Measurements from ENCODE around the gene KIAA0586. TPM values are rescaled to one million over a fixed set of nuclear protein-coding genes. Genes with fewer than 3 reads are reported as not detected.
"Not testable (repeated sequence)": the region's sequence is repeated elsewhere in the genome, so short reads cannot be mapped to it uniquely, and the experiment has no call there.

Gene KIAA0586
- total RNA-seq, 1 donor from 2014 or later, result 19.7 TPM

DNA sequence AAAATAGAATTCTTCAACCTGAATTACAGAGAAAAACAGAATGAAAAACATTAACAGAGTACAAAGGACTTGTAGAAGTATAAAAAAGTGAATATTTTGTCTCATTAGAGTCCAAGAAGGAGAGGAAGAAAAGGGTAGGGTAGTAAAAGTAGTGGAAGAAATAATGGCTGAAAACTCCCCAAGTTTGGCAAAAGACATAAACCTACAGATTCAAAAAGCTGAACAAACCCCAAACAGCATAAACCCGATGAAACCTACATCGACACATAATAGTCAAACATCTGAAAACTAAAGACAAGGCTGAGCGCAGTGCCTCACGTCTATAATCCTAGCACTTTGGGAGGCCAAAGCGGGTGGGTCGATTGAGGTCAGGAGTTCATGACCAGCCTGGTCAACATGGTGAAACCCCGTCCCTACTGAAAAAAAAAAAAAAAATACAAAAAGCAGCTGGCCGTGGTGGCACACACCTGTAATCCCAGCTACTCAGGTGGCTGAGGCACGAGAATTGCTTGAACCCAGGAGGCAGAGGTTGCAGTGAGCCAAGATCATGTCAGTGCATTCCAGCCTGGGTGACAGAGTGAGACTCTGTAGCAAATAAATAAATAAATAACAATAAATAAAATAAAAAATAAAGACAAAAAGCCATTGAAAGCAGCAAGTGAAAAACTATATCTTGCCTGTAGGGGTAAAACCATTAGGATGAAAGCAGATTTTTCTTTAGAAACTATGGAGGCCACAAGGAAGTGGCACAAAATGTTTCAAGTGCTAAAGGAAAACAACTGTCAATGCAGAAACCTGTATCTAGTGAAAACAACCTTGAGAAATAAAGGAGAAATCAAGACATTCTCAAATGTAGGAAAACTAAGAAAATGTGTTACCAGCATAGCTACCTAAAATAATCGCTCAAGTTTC, 11.6 kb upstream of the KIAA0586 start:
- Mint-ChIP-seq H3K27me3 (ENCODE audit: low read depth) (no peaks in the 10 kb centered on the region), H3K9me3 (peaks cover 19% of the 10 kb centered on the region), H3K27ac (no peak overlapping the region), H3K4me1 (no peaks in the 10 kb centered on the region), H3K4me3 (no peak overlapping the region), H3K36me3 (peaks cover 40% of the 10 kb centered on the region)
- no peak for DNase-seq (ENCODE audit: low spot score in 2 of 2, unreplicated experiment in 2 of 2)
- TF ChIP-seq, protein P1, sequence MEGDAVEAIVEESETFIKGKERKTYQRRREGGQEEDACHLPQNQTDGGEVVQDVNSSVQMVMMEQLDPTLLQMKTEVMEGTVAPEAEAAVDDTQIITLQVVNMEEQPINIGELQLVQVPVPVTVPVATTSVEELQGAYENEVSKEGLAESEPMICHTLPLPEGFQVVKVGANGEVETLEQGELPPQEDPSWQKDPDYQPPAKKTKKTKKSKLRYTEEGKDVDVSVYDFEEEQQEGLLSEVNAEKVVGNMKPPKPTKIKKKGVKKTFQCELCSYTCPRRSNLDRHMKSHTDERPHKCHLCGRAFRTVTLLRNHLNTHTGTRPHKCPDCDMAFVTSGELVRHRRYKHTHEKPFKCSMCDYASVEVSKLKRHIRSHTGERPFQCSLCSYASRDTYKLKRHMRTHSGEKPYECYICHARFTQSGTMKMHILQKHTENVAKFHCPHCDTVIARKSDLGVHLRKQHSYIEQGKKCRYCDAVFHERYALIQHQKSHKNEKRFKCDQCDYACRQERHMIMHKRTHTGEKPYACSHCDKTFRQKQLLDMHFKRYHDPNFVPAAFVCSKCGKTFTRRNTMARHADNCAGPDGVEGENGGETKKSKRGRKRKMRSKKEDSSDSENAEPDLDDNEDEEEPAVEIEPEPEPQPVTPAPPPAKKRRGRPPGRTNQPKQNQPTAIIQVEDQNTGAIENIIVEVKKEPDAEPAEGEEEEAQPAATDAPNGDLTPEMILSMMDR (IDR thresholded peaks at IDR 0.05; ENCODE audit: unreplicated experiment), result no peak

DNA sequence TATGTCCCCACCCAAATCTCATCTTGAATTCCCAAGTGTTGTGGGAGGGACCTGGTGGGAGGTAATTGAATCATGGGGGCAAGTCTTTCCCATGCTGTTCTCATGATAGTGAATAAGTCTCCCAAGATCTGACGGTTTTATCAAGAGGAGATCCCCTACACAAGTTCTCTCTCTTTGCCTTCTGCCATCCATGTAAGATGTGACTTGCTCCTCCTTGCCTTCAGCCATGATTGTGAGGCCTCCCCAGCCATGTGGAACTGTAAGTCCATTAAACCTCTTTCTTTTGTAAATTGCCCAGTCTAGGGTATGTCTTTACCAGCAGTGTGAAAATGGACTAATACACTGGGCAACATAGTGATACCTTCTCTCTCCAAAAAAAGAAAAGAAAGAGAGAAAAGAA, 10.6 kb upstream of the KIAA0586 start:
- H3K4me3 Mint-ChIP-seq; DNase-seq (ENCODE audit: low spot score in 2 of 2, unreplicated experiment in 2 of 2); H3K4me1 Mint-ChIP-seq; H3K27me3 Mint-ChIP-seq (ENCODE audit: low read depth); H3K27ac Mint-ChIP-seq: not testable (repeated sequence)
- Mint-ChIP-seq H3K36me3 (peaks cover 40% of the 10 kb centered on the region), H3K9me3 (peaks cover 19% of the 10 kb centered on the region)

DNA sequence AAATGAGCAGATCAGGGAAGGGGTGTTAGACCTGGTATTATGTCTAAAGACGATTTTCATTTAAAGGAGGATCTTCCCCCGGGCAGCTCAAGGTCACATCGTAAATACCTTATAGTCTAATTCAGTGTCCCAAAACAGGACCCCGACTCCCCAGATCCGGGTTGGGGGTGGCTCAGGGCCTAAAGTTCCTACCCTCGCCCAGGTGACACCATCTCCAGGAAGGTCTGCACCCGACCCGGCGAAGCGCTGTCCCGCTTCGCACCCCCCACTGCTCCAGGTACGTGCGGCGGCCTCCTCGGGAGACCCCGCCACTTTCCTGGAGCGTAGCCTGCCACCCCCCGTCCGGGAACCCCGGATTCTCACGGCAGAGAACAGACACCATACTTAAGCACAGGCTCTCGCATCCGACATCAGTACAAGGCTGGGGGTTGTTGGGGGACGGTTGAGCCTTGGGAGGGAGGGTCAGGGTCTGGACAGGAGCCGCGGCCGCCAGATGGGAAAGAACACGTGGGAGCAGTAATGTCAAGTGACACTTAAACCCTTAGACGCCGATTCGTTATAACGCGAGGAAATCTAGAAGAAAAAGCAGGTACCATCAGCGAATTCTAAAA, 744 bp upstream of the KIAA0586 start:
- Mint-ChIP-seq H3K4me1 (peaks cover 28% of the 10 kb centered on the region), H3K27ac (peak overlapping the region; percentile 94), H3K36me3 (peaks cover 6% of the 10 kb centered on the region), H3K4me3 (peak overlapping the region; percentile 94), H3K27me3 (ENCODE audit: low read depth) (no peaks in the 10 kb centered on the region), H3K9me3 (no peaks in the 10 kb centered on the region)
- TF ChIP-seq, protein P1 (IDR thresholded peaks at IDR 0.05; ENCODE audit: unreplicated experiment), result no peak
- peak; percentile 37 to 56 for DNase-seq (ENCODE audit: low spot score in 2 of 2, unreplicated experiment in 2 of 2)

DNA sequence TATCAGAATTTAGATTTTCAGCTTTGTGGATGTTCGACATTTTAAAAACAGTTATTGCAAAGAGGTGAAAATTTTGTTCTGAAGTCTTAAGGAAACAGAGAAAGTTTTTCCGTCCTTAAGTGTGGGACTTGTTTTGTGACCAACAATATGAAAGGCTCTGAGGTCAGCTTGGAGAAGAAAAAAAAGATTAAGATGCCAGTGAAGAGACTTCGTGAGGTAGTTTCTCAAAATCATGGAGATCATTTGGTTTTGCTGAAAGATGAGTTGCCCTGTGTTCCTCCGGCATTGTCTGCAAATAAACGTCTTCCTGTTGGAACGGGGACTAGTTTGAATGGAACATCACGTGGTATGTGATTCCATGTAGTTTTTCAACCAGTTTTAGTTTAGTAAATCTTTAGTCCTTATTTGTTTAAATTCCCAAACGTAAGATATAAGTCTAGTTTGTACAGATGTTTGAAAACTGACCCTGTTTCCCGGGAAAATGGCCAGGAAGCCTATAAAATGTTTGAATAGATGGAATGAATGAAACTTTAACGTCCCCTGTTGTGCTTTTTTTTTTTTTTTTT, 682 bp downstream of the KIAA0586 start:
- H3K4me3 Mint-ChIP-seq, result peak overlapping the region; percentile 94
- no peaks in the 10 kb centered on the region for H3K27me3 Mint-ChIP-seq (ENCODE audit: low read depth)
- H3K27ac Mint-ChIP-seq, result peak overlapping the region; percentile 94
- peaks cover 28% of the 10 kb centered on the region for H3K4me1 Mint-ChIP-seq
- H3K9me3 Mint-ChIP-seq, result no peaks in the 10 kb centered on the region
- TF ChIP-seq, protein P1 (IDR thresholded peaks at IDR 0.05; ENCODE audit: unreplicated experiment), result no peak
- no peak for DNase-seq (ENCODE audit: low spot score in 2 of 2, unreplicated experiment in 2 of 2)
- H3K36me3 Mint-ChIP-seq, result peaks cover 6% of the 10 kb centered on the region

DNA sequence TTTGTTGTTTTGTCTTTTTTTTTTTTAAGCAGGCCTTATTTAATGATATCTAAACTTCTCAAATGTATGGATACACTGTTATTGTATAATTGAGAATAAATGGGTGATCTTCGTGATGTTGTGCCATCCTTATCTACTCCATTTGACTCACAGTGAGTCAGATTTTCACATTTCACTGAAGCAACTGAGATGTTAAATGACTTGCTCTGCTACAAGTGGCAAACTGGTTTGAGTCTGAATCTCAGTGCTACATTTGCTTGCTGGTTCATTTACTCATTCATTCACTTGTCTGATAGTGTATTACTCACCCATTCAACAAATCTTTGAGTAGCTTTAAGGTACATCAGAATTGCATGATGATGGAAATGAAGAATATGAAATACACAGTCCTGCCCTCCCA, 2.6 kb downstream of the KIAA0586 start:
- no peak for DNase-seq (ENCODE audit: low spot score in 2 of 2, unreplicated experiment in 2 of 2)

More for the DNA sequence above, 2.6 kb downstream of the KIAA0586 start:
- H3K27me3 Mint-ChIP-seq (ENCODE audit: low read depth), result no peaks in the 10 kb centered on the region
- H3K4me3 Mint-ChIP-seq, result no peak overlapping the region
- H3K27ac Mint-ChIP-seq, result no peak overlapping the region
- no peaks in the 10 kb centered on the region for H3K9me3 Mint-ChIP-seq
- H3K4me1 Mint-ChIP-seq, result peaks cover 28% of the 10 kb centered on the region
- TF ChIP-seq, protein P1 (IDR thresholded peaks at IDR 0.05; ENCODE audit: unreplicated experiment), result no peak
- peaks cover 6% of the 10 kb centered on the region for H3K36me3 Mint-ChIP-seq

All from mesothelial cell of epicardium (in vitro differentiated cells).